ENCODE data around the gene FECH.

DNA sequence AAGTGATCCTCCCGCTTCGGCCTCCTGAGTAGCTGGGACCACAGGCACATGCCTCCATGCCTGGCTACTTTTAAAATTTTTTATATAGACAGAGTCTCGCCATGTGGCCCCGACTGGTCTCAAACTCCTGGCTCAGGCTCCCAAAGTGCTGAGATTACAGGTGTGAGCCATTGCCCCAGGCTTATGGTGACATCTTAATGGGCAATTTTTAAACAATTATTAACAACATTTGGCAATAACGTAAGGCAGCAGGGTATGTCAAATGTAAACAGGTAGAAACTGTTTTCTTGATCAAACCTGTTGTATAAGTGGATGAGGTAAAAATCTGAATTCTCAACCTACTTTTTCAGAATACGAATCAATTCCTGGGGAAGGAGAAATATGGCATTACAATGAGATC is 11.0 kb downstream of the FECH start:
- TF ChIP-seq, protein P1, sequence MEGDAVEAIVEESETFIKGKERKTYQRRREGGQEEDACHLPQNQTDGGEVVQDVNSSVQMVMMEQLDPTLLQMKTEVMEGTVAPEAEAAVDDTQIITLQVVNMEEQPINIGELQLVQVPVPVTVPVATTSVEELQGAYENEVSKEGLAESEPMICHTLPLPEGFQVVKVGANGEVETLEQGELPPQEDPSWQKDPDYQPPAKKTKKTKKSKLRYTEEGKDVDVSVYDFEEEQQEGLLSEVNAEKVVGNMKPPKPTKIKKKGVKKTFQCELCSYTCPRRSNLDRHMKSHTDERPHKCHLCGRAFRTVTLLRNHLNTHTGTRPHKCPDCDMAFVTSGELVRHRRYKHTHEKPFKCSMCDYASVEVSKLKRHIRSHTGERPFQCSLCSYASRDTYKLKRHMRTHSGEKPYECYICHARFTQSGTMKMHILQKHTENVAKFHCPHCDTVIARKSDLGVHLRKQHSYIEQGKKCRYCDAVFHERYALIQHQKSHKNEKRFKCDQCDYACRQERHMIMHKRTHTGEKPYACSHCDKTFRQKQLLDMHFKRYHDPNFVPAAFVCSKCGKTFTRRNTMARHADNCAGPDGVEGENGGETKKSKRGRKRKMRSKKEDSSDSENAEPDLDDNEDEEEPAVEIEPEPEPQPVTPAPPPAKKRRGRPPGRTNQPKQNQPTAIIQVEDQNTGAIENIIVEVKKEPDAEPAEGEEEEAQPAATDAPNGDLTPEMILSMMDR (conservative IDR thresholded peaks at IDR 0.05 in 1 of 2, IDR thresholded peaks at IDR 0.05 in 1 of 2; ENCODE audit: extremely low read depth in 1 of 2, insufficient read depth in 1 of 2, low read depth in 1 of 2, low read length in 2 of 2): no peak
- no peak for TF ChIP-seq EZH2 (IDR thresholded peaks at IDR 0.05; ENCODE audit: borderline replicate concordance, low read length)

Data from mammary epithelial cell (primary cell).